HEK293T (cell line): ENCODE results near the gene OXSR1.

Experiments
- CTCF ChIA-PET: fragments of 350-600 bp; formaldehyde crosslinking; extraction: SDS; loops from one replicate; lab custom pipeline; 2021; ENCODE audit warnings: antibody characterized with exemption, inconsistent platforms; lab: Yijun Ruan, JAX
- POLR2A ChIA-PET: fragments of 350-600 bp; formaldehyde crosslinking; extraction: SDS; loops from one replicate; lab custom pipeline; 2020; ENCODE audit warnings: antibody characterized with exemption, inconsistent platforms; lab: Yijun Ruan, JAX
- DNase-seq: peaks from one replicate; pipeline ENCODE4 v3.0.0; 2012; ENCODE audit warnings: mixed read lengths; ENCODE audit errors: extremely low spot score
- ARNT ChIP-seq: fragments of 450-650 bp; IDR thresholded peaks from 2 replicates; pipeline ENCODE4 v1.6.1; 2017; ENCODE audit warnings: mild to moderate bottlenecking
- BHLHE40 ChIP-seq: fragments of 450-650 bp; IDR thresholded peaks from 2 replicates; pipeline ENCODE4 v1.6.1; 2016; ENCODE audit warnings: mild to moderate bottlenecking, moderate library complexity, borderline replicate concordance
- CTBP1 ChIP-seq: fragments of 450-650 bp; IDR thresholded peaks from 2 replicates; pipeline ENCODE4 v1.6.1; 2016; ENCODE audit warnings: borderline replicate concordance
- ELF4 ChIP-seq: fragments of 450-650 bp; IDR thresholded peaks from 2 replicates; pipeline ENCODE4 v1.6.1; 2017; ENCODE audit warnings: antibody characterized with exemption
- FOXA1 ChIP-seq: fragments of 450-650 bp; IDR thresholded peaks from 2 replicates; pipeline ENCODE4 v1.6.1; 2016; ENCODE audit warnings: mild to moderate bottlenecking
- FOXK2 ChIP-seq: fragments of 450-650 bp; IDR thresholded peaks from 2 replicates; pipeline ENCODE4 v1.6.1; 2016; ENCODE audit warnings: mild to moderate bottlenecking
- FOXM1 ChIP-seq: fragments of 450-650 bp; IDR thresholded peaks from 2 replicates; pipeline ENCODE4 v1.6.1; 2017; ENCODE audit warnings: mild to moderate bottlenecking, borderline replicate concordance
- HDGF ChIP-seq: fragments of 450-650 bp; IDR thresholded peaks from 2 replicates; pipeline ENCODE4 v1.6.1; 2017; ENCODE audit warnings: antibody characterized with exemption, borderline replicate concordance
- L3MBTL2 ChIP-seq: fragments of 450-650 bp; conservative IDR thresholded peaks from 2 replicates; pipeline ENCODE4 v1.6.1; 2016; ENCODE audit warnings: mild to moderate bottlenecking
- LEF1 ChIP-seq: fragments of 450-650 bp; IDR thresholded peaks from 2 replicates; pipeline ENCODE4 v1.6.1; 2017; ENCODE audit warnings: mild to moderate bottlenecking, borderline replicate concordance
- NFRKB ChIP-seq: fragments of 450-650 bp; IDR thresholded peaks from 2 replicates; pipeline ENCODE4 v1.6.1; 2016; ENCODE audit warnings: mild to moderate bottlenecking, moderate library complexity
- SP1 ChIP-seq: fragments of 450-650 bp; IDR thresholded peaks from 2 replicates; pipeline ENCODE4 v1.6.1; 2017
- SUZ12 ChIP-seq: fragments of 450-650 bp; IDR thresholded peaks from 2 replicates; pipeline ENCODE4 v1.6.1; 2016; ENCODE audit warnings: mild to moderate bottlenecking
- TARDBP ChIP-seq: fragments of 450-650 bp; IDR thresholded peaks from 2 replicates; pipeline ENCODE4 v1.6.1; 2016
- TF ChIP-seq, protein P1 (sequence below): fragments of 450-650 bp; IDR thresholded peaks from 2 replicates; pipeline ENCODE4 v1.6.1; 2016

The OXSR1 gene

DNA sequence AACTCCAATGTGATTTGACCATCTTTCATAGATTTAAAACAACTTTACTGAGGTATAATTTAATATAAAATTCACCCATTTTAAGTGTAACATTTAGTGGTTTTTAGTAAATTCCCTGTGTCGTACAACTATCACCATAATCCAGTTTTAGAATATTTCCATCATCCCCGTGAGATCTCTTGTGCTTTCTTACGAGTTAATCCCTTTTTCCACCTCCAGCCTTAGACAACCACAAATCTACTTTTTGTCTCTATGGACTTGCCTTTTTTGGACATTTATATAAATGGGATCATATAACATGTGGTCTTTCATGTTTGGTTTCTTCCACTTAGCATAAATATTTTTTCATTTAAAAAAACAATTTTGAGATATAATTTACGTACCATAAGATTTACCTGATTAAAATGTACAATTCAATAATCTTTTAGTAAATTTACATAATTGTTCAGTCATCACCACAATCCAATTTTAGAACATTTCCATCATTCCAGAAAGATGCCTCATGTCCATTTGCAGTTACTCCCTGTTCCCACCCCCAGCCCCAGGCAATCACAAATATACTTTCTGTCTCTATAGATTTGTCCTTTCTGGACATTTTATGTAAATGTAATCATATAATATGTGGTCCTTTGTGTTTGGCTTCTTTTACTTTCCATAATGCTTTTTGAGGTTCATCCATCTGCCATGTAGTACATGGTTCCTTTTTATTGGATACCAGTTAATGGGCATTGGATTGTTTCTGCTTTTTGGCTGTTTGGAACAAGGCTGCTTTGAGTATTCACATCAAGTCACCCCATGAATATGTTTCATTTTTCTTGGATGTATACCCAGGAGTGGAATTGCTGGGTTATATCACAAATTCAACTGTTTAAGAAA, 3.1 kb downstream of the OXSR1 start:
- TF ChIP-seq FOXK2 (no peak), FOXM1 (no peak)
- TF ChIP-seq, protein P1, sequence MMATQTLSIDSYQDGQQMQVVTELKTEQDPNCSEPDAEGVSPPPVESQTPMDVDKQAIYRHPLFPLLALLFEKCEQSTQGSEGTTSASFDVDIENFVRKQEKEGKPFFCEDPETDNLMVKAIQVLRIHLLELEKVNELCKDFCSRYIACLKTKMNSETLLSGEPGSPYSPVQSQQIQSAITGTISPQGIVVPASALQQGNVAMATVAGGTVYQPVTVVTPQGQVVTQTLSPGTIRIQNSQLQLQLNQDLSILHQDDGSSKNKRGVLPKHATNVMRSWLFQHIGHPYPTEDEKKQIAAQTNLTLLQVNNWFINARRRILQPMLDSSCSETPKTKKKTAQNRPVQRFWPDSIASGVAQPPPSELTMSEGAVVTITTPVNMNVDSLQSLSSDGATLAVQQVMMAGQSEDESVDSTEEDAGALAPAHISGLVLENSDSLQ: no peak
- CTCF ChIA-PET: no interaction called here
- DNase-seq: no peak
- POLR2A ChIA-PET: no interaction called here

DNA sequence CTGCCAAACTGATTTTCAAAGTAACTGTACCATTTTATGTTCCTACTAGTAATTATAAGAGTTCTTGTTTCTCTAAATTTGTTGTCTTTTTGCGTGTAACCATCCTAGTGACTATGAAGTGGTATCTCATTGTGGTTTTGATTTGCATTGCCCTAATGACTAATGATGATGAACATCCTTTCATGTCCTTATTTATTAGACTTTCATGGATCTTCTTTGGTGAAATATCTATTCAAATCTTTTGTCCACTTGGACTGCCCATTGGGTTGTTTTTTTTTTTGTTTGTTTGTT, 3.6 kb downstream of the OXSR1 start:
- ChIA-PET POLR2A (no interaction called here), CTCF (no interaction called here)
- TF ChIP-seq, protein P1: no peak
- TF ChIP-seq L3MBTL2: no peak
- no peak for TF ChIP-seq NFRKB
- no peak for TF ChIP-seq SUZ12
- TF ChIP-seq SP1: no peak
- TF ChIP-seq ARNT: no peak
- no peak for DNase-seq

- POLR2A ChIA-PET: no interaction called here
- CTCF ChIA-PET: interaction anchor here (0.8 kb wide), 1 partner anchor 10 kb away, joined by 3 read pairs; no protein-coding TSS in a partner anchor
Measured at GRCh38 chr3:38170722-38171121, 5.4 kb downstream of the OXSR1 start.

DNA sequence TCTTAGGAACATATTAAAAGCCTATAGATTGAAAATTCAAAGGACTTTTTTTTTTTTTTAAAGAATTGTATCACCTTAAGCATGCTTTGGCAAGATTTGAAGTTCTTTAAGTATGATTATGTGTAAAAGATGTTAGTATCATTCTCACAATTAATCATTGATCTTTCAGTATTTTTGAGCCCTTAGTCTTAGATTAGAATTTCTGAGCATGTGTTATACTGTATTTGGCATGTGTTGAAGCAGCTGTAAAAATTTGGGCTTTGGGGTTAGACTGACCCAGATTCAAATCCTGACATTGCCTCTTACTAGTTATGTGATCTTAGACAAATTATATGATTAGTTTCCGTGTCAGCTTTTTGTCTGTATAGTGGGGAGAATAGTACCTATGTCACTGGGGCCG, 6.3 kb downstream of the OXSR1 start:
- no peak for TF ChIP-seq L3MBTL2
- TF ChIP-seq SUZ12: no peak
- TF ChIP-seq SP1: no peak
- no peak for TF ChIP-seq HDGF
- no peak for TF ChIP-seq BHLHE40
- no peak for TF ChIP-seq FOXA1
- no peak for TF ChIP-seq LEF1
- no peak for TF ChIP-seq CTBP1
- TF ChIP-seq FOXM1: no peak
- no peak for TF ChIP-seq FOXK2
- POLR2A ChIA-PET: no interaction called here
- CTCF ChIA-PET: interaction anchor here (0.8 kb wide), 1 partner anchor 9 kb away, joined by 3 read pairs; no protein-coding TSS in a partner anchor
- no peak for DNase-seq

More at GRCh38 chr3:38170722-38171121, 5.4 kb downstream of the OXSR1 start:
- no peak for DNase-seq
- no peak for TF ChIP-seq HDGF
- no peak for TF ChIP-seq NFRKB
- TF ChIP-seq FOXK2: no peak
- no peak for TF ChIP-seq TARDBP

DNA sequence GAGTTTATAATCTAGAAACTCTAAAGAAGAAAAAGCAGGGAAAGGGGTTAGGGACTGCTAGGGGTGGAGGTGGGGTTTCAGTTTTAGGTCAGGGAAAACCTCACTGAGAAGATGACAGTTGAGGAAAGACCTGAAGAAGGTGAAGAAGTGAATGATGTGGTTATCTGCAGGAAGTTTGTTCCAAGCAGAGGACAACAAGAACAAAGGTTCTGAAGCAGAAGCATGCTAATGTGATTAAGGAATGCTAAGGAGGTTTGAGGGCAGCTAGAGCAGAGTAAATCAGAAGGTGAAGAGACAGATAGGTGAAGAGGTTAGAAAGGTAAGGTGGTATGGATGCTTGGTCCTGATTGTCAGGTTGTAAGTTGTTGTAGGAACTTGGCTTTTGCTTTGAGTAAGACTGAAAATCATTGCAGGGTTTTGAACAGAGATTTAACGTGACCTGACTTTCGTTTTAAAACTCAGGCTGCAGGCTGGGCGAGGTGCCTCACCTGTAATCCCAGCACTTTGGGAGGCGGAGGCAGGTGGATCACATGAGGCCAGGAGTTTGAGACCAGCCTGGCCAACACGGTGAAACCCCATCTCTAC, 8.6 kb downstream of the OXSR1 start:
- ChIA-PET POLR2A (no interaction called here), CTCF (no interaction called here)
- no peak for DNase-seq
- TF ChIP-seq L3MBTL2: no peak
- TF ChIP-seq, protein P1: no peak
- no peak for TF ChIP-seq FOXM1
- TF ChIP-seq NFRKB: no peak
- TF ChIP-seq CTBP1: no peak

DNA sequence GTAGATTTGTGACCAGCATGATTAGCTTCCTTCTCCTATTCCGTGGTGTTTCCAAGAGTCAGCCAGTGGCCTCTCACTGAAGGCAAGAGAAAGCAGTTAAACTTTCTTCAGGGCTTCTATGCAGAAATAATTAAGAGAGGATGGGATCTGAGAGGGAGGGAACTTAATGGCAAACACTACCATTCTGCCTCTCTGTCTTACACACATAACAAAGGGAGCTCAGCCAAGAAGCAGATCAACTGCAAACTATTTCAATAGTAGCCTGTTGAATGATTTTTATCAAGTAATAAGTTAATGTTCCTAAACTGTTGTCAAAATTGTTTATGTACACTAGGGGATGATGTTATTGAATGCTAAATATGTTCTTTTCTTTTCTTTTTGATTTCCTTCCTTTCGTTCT, 11.8 kb downstream of the OXSR1 start:
- POLR2A ChIA-PET: no interaction called here
- CTCF ChIA-PET: interaction anchor here (0.9 kb wide), 1 partner anchor 11 kb away, joined by 3 read pairs; no protein-coding TSS in a partner anchor

GRCh38 chr3:38186781-38187180, 21.4 kb downstream of the OXSR1 start:
- no peak for TF ChIP-seq TARDBP
- TF ChIP-seq L3MBTL2: no peak
- TF ChIP-seq NFRKB: no peak
- POLR2A ChIA-PET: no interaction called here
- DNase-seq: no peak
- CTCF ChIA-PET: no interaction called here

More for the DNA sequence above, 11.8 kb downstream of the OXSR1 start:
- DNase-seq: no peak
- no peak for TF ChIP-seq FOXA1
- no peak for TF ChIP-seq SUZ12
- TF ChIP-seq ARNT: no peak
- TF ChIP-seq TARDBP: no peak
- no peak for TF ChIP-seq L3MBTL2
- TF ChIP-seq ELF4: no peak
- no peak for TF ChIP-seq HDGF
- TF ChIP-seq FOXK2: no peak
- no peak for TF ChIP-seq BHLHE40
- no peak for TF ChIP-seq CTBP1
- no peak for TF ChIP-seq LEF1
